Bronchial epithelial cell (primary cell): Measurements from ENCODE around the gene MRC2. TPM values are rescaled to one million over a fixed set of nuclear protein-coding genes. Genes with fewer than 3 reads are reported as not detected.

Source experiments
- DNase-seq: peaks from one replicate; pipeline ENCODE4 v3.0.0-alpha.2; 2010; ENCODE audit warnings: low read depth
- FAIRE-seq: peaks from 2 replicates; lab custom pipeline; 2011; peaks lifted over from hg19 to GRCh38; lab: Jason Lieb, UNC
- H3K27me3 ChIP-seq: 2 replicates; pipeline ENCODE4 v1.5.1; 2011; ENCODE audit warnings: low read length; ENCODE audit not compliant: control insufficient read depth, insufficient read depth
- H3K36me3 ChIP-seq: 2 replicates; pipeline ENCODE4 v1.5.1; 2011; ENCODE audit warnings: low read length; ENCODE audit not compliant: control insufficient read depth, insufficient read depth
- H3K4me3 ChIP-seq: 2 replicates; pipeline ENCODE4 v1.5.1; 2011; ENCODE audit warnings: mild to moderate bottlenecking, low read depth, low read length, control low read depth
- CTCF ChIP-seq: IDR thresholded peaks from 2 replicates; pipeline ENCODE4 v1.5.1; 2011; ENCODE audit warnings: mild to moderate bottlenecking, moderate library complexity, low read length, control low read depth, inconsistent platforms; ENCODE audit not compliant: insufficient read depth, severe bottlenecking
- total RNA-seq: library from RNA; depleted of rRNA; stranded (reverse); fragments of >200 nt; gene quantifications from 2 replicates; pipeline ENCODE4 v1.2.1, GENCODE V29; 2014

MRC2 gene
- total RNA-seq, 1 donor from 2014 or later = 9.2 TPM

- no peak for TF ChIP-seq CTCF
- FAIRE-seq (no peak), DNase-seq (no peak)
- Histone ChIP-seq H3K4me3 (no peak overlapping the region), H3K27me3 (no peaks in the 10 kb centered on the region), H3K36me3 (peaks cover 2% of the 10 kb centered on the region)
Observed at GRCh38 chr17:62629556-62630364, 2.3 kb downstream of the MRC2 start.

- no peak for FAIRE-seq
- DNase-seq = peak; percentile 31
- peaks cover 2% of the 10 kb centered on the region for H3K36me3 ChIP-seq
- H3K4me3 ChIP-seq = no peak overlapping the region
- no peaks in the 10 kb centered on the region for H3K27me3 ChIP-seq
- TF ChIP-seq CTCF = no peak
Observed at GRCh38 chr17:62630365-62631085, 3.1 kb downstream of the MRC2 start.

GRCh38 chr17:62631086-62631935 lies 3.8 kb downstream of the MRC2 start:
- H3K27me3 ChIP-seq = no peaks in the 10 kb centered on the region
- H3K4me3 ChIP-seq = no peak overlapping the region
- no peak for DNase-seq
- FAIRE-seq = peak; percentile 43
- no peak for TF ChIP-seq CTCF
- peaks cover 2% of the 10 kb centered on the region for H3K36me3 ChIP-seq

GRCh38 chr17:62631936-62632924 lies 4.8 kb downstream of the MRC2 start:
- no peak for TF ChIP-seq CTCF
- Histone ChIP-seq H3K27me3 (no peaks in the 10 kb centered on the region), H3K4me3 (no peak overlapping the region), H3K36me3 (peaks cover 2% of the 10 kb centered on the region)
- FAIRE-seq = no peak
- no peak for DNase-seq

GRCh38 chr17:62637809-62638208 lies 10.3 kb downstream of the MRC2 start:
- no peaks in the 10 kb centered on the region for H3K36me3 ChIP-seq
- DNase-seq (no peak), FAIRE-seq (no peak)
- no peak for TF ChIP-seq CTCF
- H3K4me3 ChIP-seq = no peak overlapping the region
- no peaks in the 10 kb centered on the region for H3K27me3 ChIP-seq
